Skeletal muscle satellite cell (primary cell): Measurements from ENCODE around the gene ERMP1. TPM values are rescaled to one million over a fixed set of nuclear protein-coding genes. Genes with fewer than 3 reads are reported as not detected.
"Not testable (repeated sequence)": the region's sequence is repeated elsewhere in the genome, so short reads cannot be mapped to it uniquely, and the experiment has no call there.

Experiments used
- H3K27me3 ChIP-seq: 2 replicates; pipeline ENCODE4 v1.7.0; 2013; ENCODE audit warnings: low read length; ENCODE audit not compliant: control insufficient read depth, insufficient read depth
- H3K36me3 ChIP-seq: 2 replicates; pipeline ENCODE4 v1.7.0; 2013; ENCODE audit warnings: mild to moderate bottlenecking, control low read depth, low read length; ENCODE audit not compliant: insufficient read depth
- H3K4me1 ChIP-seq: 2 replicates; pipeline ENCODE4 v1.7.0; 2013; ENCODE audit warnings: low read length; ENCODE audit not compliant: control insufficient read depth, insufficient read depth
- H3K4me2 ChIP-seq: 2 replicates; pipeline ENCODE4 v1.7.0; 2013; ENCODE audit warnings: mild to moderate bottlenecking, low read length
- H3K4me3 ChIP-seq: 2 replicates; pipeline ENCODE4 v1.7.0; 2013; ENCODE audit warnings: low read length
- H3K9ac ChIP-seq: 2 replicates; pipeline ENCODE4 v1.7.0; 2013; ENCODE audit warnings: mild to moderate bottlenecking, low read depth, low read length, moderate library complexity
- H3K9me3 ChIP-seq: replicated peaks from 2 replicates; pipeline ENCODE4 v1.7.0; 2013; ENCODE audit warnings: mild to moderate bottlenecking, control low read depth, low read length
- total RNA-seq: library from RNA; depleted of rRNA; stranded (reverse); fragments of >200 nt; gene quantifications from 2 replicates; pipeline ENCODE4 v1.2.3, GENCODE V29; 2012; rRNA removed

The ERMP1 gene
- total RNA-seq = 5.3 and 5.7 TPM in 2 replicates

- H3K27me3 ChIP-seq = peaks cover 23% of the 10 kb centered on the region
- peak within 1 kb of the TSS; percentile 90 for H3K4me2 ChIP-seq
- no peaks in the 10 kb centered on the region for H3K9me3 ChIP-seq
- H3K9ac ChIP-seq = peak within 1 kb of the TSS; percentile 68
- peak within 1 kb of the TSS; percentile 80 for H3K4me3 ChIP-seq
- H3K4me1 ChIP-seq = peaks cover 11% of the 10 kb centered on the region
- H3K36me3 ChIP-seq = no peaks in the 10 kb centered on the region
These were observed at the start of gene ERMP1 for GRCh38 chr9:5832538-5833529. TSS of gene ERMP1 (minus strand) at chr9:5833117. CDS start at chr9:5833027, 90 bp downstream.

GRCh38 chr9:5882244-5883012, 49.5 kb upstream of the ERMP1 start:
- not testable (repeated sequence) for H3K36me3 ChIP-seq, H3K4me3 ChIP-seq, H3K9ac ChIP-seq, H3K4me1 ChIP-seq, H3K4me2 ChIP-seq, H3K9me3 ChIP-seq, H3K27me3 ChIP-seq

GRCh38 chr9:5879419-5880181, 46.7 kb upstream of the ERMP1 start:
- Histone ChIP-seq H3K4me2 (no peak overlapping the region), H3K27me3 (no peaks in the 10 kb centered on the region), H3K9me3 (no peaks in the 10 kb centered on the region), H3K4me1 (peaks cover 6% of the 10 kb centered on the region), H3K4me3 (no peak overlapping the region), H3K9ac (no peak overlapping the region), H3K36me3 (no peaks in the 10 kb centered on the region)

GRCh38 chr9:5876711-5877110, 43.8 kb upstream of the ERMP1 start:
- Histone ChIP-seq H3K9me3 (no peaks in the 10 kb centered on the region), H3K4me2 (no peak overlapping the region), H3K36me3 (no peaks in the 10 kb centered on the region), H3K4me1 (peaks cover 6% of the 10 kb centered on the region), H3K4me3 (no peak overlapping the region), H3K27me3 (no peaks in the 10 kb centered on the region), H3K9ac (no peak overlapping the region)

GRCh38 chr9:5876026-5876425, 43.1 kb upstream of the ERMP1 start:
- Histone ChIP-seq H3K36me3 (no peaks in the 10 kb centered on the region), H3K4me1 (peaks cover 6% of the 10 kb centered on the region), H3K4me2 (no peak overlapping the region), H3K9ac (no peak overlapping the region), H3K4me3 (no peak overlapping the region), H3K9me3 (no peaks in the 10 kb centered on the region), H3K27me3 (no peaks in the 10 kb centered on the region)

GRCh38 chr9:5874048-5874447, 41.1 kb upstream of the ERMP1 start:
- no peak overlapping the region for H3K4me3 ChIP-seq
- no peak overlapping the region for H3K9ac ChIP-seq
- H3K9me3 ChIP-seq = no peaks in the 10 kb centered on the region
- H3K4me1 ChIP-seq = no peaks in the 10 kb centered on the region
- H3K36me3 ChIP-seq = no peaks in the 10 kb centered on the region
- H3K4me2 ChIP-seq = no peak overlapping the region
- H3K27me3 ChIP-seq = no peaks in the 10 kb centered on the region

GRCh38 chr9:5873439-5873838, 40.5 kb upstream of the ERMP1 start:
- no peaks in the 10 kb centered on the region for H3K4me1 ChIP-seq
- no peak overlapping the region for H3K4me2 ChIP-seq
- H3K4me3 ChIP-seq = no peak overlapping the region
- H3K27me3 ChIP-seq = no peaks in the 10 kb centered on the region
- no peaks in the 10 kb centered on the region for H3K36me3 ChIP-seq
- H3K9ac ChIP-seq = no peak overlapping the region
- H3K9me3 ChIP-seq = no peaks in the 10 kb centered on the region

- Histone ChIP-seq H3K4me2 (no peak overlapping the region), H3K36me3 (no peaks in the 10 kb centered on the region), H3K9me3 (no peaks in the 10 kb centered on the region), H3K9ac (no peak overlapping the region), H3K4me3 (no peak overlapping the region), H3K4me1 (no peaks in the 10 kb centered on the region), H3K27me3 (no peaks in the 10 kb centered on the region)
These were observed 39.6 kb upstream of the ERMP1 start for GRCh38 chr9:5872511-5872910.

GRCh38 chr9:5871785-5872184, 38.9 kb upstream of the ERMP1 start:
- H3K36me3 ChIP-seq = no peaks in the 10 kb centered on the region
- H3K9ac ChIP-seq = no peak overlapping the region
- no peak overlapping the region for H3K4me3 ChIP-seq
- H3K4me1 ChIP-seq = no peaks in the 10 kb centered on the region
- no peaks in the 10 kb centered on the region for H3K27me3 ChIP-seq
- no peak overlapping the region for H3K4me2 ChIP-seq
- no peaks in the 10 kb centered on the region for H3K9me3 ChIP-seq

GRCh38 chr9:5870691-5871090, 37.8 kb upstream of the ERMP1 start:
- H3K9ac ChIP-seq = no peak overlapping the region

GRCh38 chr9:5870020-5870339, 37.1 kb upstream of the ERMP1 start:
- H3K9ac ChIP-seq = no peak overlapping the region
- H3K4me2 ChIP-seq = no peak overlapping the region
- no peak overlapping the region for H3K4me3 ChIP-seq
- H3K4me1 ChIP-seq = no peaks in the 10 kb centered on the region
- H3K27me3 ChIP-seq = no peaks in the 10 kb centered on the region
- no peaks in the 10 kb centered on the region for H3K9me3 ChIP-seq
- H3K36me3 ChIP-seq = no peaks in the 10 kb centered on the region

More at GRCh38 chr9:5870691-5871090, 37.8 kb upstream of the ERMP1 start:
- H3K4me2 ChIP-seq = no peak overlapping the region
- no peaks in the 10 kb centered on the region for H3K27me3 ChIP-seq
- no peaks in the 10 kb centered on the region for H3K9me3 ChIP-seq
- no peaks in the 10 kb centered on the region for H3K36me3 ChIP-seq
- H3K4me3 ChIP-seq = no peak overlapping the region
- no peaks in the 10 kb centered on the region for H3K4me1 ChIP-seq
